GM23338 (cell line): ENCODE data around the gene BAX. TPM values are rescaled to one million over a fixed set of nuclear protein-coding genes. Genes with fewer than 3 reads are reported as not detected.

Experiments used
- ATAC-seq: fragments of 200-7000 bp; cut with Tn5 transposase; 3 replicates; pipeline ENCODE4 v1.9.1; 2020
- DNase-seq: peaks from one replicate; pipeline ENCODE4 v3.0.0-alpha.2; 2015; ENCODE audit warnings: low spot score
- H2AFZ ChIP-seq: fragments of 200-600 bp; sonication (generic); 2 replicates; pipeline ENCODE4 v1.8.0; 2016; ENCODE audit warnings: antibody characterized with exemption, mild to moderate bottlenecking, moderate library complexity
- H3F3A ChIP-seq: fragments of 200-600 bp; sonication (generic); replicated peaks from 2 replicates; pipeline ENCODE4 v1.8.0; 2017; ENCODE audit warnings: antibody characterized with exemption, mixed run types, low read depth
- H3K27ac ChIP-seq: fragments of 200-600 bp; sonication (generic); 2 replicates; pipeline ENCODE4 v1.6.1; 2016; ENCODE audit warnings: low read depth
- H3K27me3 ChIP-seq: fragments of 200-600 bp; sonication (generic); 2 replicates; pipeline ENCODE4 v1.8.0; 2016; ENCODE audit warnings: mild to moderate bottlenecking, mixed run types, moderate library complexity; ENCODE audit not compliant: insufficient read depth
- H3K36me3 ChIP-seq: fragments of 200-600 bp; sonication (generic); 2 replicates; pipeline ENCODE4 v1.8.0; 2016; ENCODE audit warnings: mild to moderate bottlenecking; ENCODE audit not compliant: insufficient read depth
- H3K4me1 ChIP-seq: fragments of 200-600 bp; sonication (generic); 2 replicates; pipeline ENCODE4 v1.8.0; 2016; ENCODE audit warnings: mild to moderate bottlenecking, moderate library complexity; ENCODE audit not compliant: insufficient read depth
- H3K4me2 ChIP-seq: fragments of 200-600 bp; sonication (generic); 2 replicates; pipeline ENCODE4 v1.7.1; 2017; ENCODE audit warnings: mixed run types
- H3K4me3 ChIP-seq: fragments of 200-600 bp; sonication (generic); 2 replicates; pipeline ENCODE4 v1.6.1; 2016; ENCODE audit warnings: mixed run types
- H3K79me2 ChIP-seq: fragments of 200-600 bp; sonication (generic); replicated peaks from 2 replicates; pipeline ENCODE4 v1.8.0; 2017; ENCODE audit warnings: mild to moderate bottlenecking; ENCODE audit not compliant: insufficient read depth
- H3K9me2 ChIP-seq: fragments of 200-600 bp; sonication (generic); 2 replicates; pipeline ENCODE4 v1.8.0; 2017; ENCODE audit not compliant: insufficient read depth
- H4K20me1 ChIP-seq: fragments of 200-600 bp; sonication (generic); replicated peaks from 2 replicates; pipeline ENCODE4 v1.8.0; 2017; ENCODE audit warnings: mild to moderate bottlenecking; ENCODE audit not compliant: insufficient read depth
- H3K27ac Mint-ChIP-seq: 2 replicates; pipeline ENCODE4 v1.8.0; 2020; ENCODE audit warnings: inconsistent platforms, mild to moderate bottlenecking, moderate library complexity, mixed read lengths
- H3K27me3 Mint-ChIP-seq: 3 replicates; pipeline ENCODE4 v1.8.0; 2022; ENCODE audit warnings: low read depth, mild to moderate bottlenecking, moderate library complexity, mixed read lengths, inconsistent platforms; ENCODE audit not compliant: insufficient read depth, poor library complexity
- H3K36me3 Mint-ChIP-seq: 3 replicates; pipeline ENCODE4 v1.8.0; 2021; ENCODE audit warnings: low read depth, mild to moderate bottlenecking, inconsistent platforms, moderate library complexity, mixed read lengths
- H3K4me1 Mint-ChIP-seq: 3 replicates; pipeline ENCODE4 v1.8.0; 2020; ENCODE audit warnings: mild to moderate bottlenecking, inconsistent platforms, mixed read lengths
- H3K4me3 Mint-ChIP-seq: 3 replicates; pipeline ENCODE4 v1.8.0; 2021; ENCODE audit warnings: moderate library complexity, mild to moderate bottlenecking, inconsistent platforms, mixed read lengths
- H3K9me3 Mint-ChIP-seq: 3 replicates; pipeline ENCODE4 v1.8.0; 2020; ENCODE audit warnings: moderate library complexity, mild to moderate bottlenecking, inconsistent platforms, mixed read lengths
- CREB1 ChIP-seq: fragments of 250-450 bp; sonication (Bioruptor Pico); IDR thresholded peaks from 2 replicates; pipeline ENCODE4 v1.5.0; 2020; ENCODE audit warnings: low read depth, mild to moderate bottlenecking, moderate library complexity
- EZH2 ChIP-seq: fragments of 200-600 bp; sonication (generic); IDR thresholded peaks from one replicate; pipeline ENCODE4 v1.8.0; 2017; ENCODE audit warnings: antibody characterized with exemption, mild to moderate bottlenecking, low read depth; ENCODE audit not compliant: unreplicated experiment
- EZH2phosphoT487 ChIP-seq: fragments of 200-600 bp; sonication (generic); IDR thresholded peaks from one replicate; pipeline ENCODE4 v1.8.1; 2018; ENCODE audit warnings: antibody characterized with exemption; ENCODE audit not compliant: unreplicated experiment
- JUNB ChIP-seq: IDR thresholded peaks from one replicate; pipeline ENCODE4 v1.6.1; 2016; ENCODE audit warnings: antibody characterized with exemption; ENCODE audit not compliant: unreplicated experiment
- NANOG ChIP-seq: IDR thresholded peaks from 2 replicates; pipeline ENCODE4 v1.6.1; 2016; ENCODE audit warnings: antibody characterized with exemption, borderline replicate concordance
- POLR2AphosphoS5 ChIP-seq: IDR thresholded peaks from 2 replicates; pipeline ENCODE4 v1.6.1; 2016; ENCODE audit warnings: antibody characterized with exemption, low read depth
- STAT1 ChIP-seq: IDR thresholded peaks from one replicate; pipeline ENCODE4 v1.6.1; 2016; ENCODE audit warnings: antibody characterized with exemption; ENCODE audit not compliant: unreplicated experiment
- ZNF114 ChIP-seq: fragments of 250-450 bp; sonication (Bioruptor Pico); IDR thresholded peaks from 2 replicates; pipeline ENCODE4 v1.5.0; 2020; ENCODE audit warnings: mild to moderate bottlenecking, moderate library complexity
- ZNF331 ChIP-seq: fragments of 250-450 bp; sonication (Bioruptor Pico); IDR thresholded peaks from 2 replicates; pipeline ENCODE4 v1.5.0; 2020; ENCODE audit warnings: low read depth, mild to moderate bottlenecking, moderate library complexity
- polyA plus RNA-seq: library from polyadenylated mRNA; unstranded; fragments of >200 nt; fragmentation: Nextera tagmentation; extraction: Ambion mirVana; gene quantifications from 2 replicates; pipeline ENCODE4 v1.2.1, GENCODE V29; 2016
- total RNA-seq: library from RNA; depleted of rRNA; stranded (reverse); fragments of >200 nt; shearing (Covaris generic); gene quantifications from 2 replicates; pipeline ENCODE4 v1.2.3, GENCODE V29; 2014
- TF ChIP-seq, protein P1 (sequence below): IDR thresholded peaks from 2 replicates; pipeline ENCODE4 v1.6.1; 2016; ENCODE audit warnings: antibody characterized with exemption
- TF ChIP-seq, protein P2 (sequence below), 2 experiments: fragments of 200-600 bp in 1 of 2; sonication (generic) in 1 of 2; conservative IDR thresholded peaks; 2 replicates each; pipeline versions ENCODE4 v1.5.1 to v1.6.1; 2016 to 2017; ENCODE audit warnings: antibody characterized with exemption in 2 of 2, low read depth in 2 of 2, mild to moderate bottlenecking in 2 of 2, moderate library complexity in 1 of 2

Gene BAX
- total and polyA plus RNA-seq, 2 experiments from 2014 or later, result 179 to 261 TPM

DNA sequence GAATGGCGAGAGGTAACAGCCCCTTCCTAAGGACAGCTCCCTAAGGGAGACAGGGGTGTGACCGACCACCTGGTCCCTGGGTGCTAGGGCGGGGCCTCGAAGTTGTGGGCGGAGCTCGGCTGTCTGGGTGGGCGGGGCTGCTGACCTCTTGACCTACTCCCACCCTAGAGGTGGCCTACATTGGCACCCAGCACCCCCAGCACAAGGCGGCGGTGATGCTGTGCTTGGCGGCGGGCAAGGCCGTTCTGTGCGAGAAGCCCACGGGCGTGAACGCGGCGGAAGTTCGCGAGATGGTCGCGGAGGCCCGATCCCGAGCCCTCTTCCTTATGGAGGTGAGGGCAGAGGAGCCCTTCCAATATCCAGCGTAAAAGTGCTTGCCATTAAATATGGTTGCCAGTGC lies 18.8 kb upstream of the BAX start (continued):
- TF ChIP-seq, protein P1, sequence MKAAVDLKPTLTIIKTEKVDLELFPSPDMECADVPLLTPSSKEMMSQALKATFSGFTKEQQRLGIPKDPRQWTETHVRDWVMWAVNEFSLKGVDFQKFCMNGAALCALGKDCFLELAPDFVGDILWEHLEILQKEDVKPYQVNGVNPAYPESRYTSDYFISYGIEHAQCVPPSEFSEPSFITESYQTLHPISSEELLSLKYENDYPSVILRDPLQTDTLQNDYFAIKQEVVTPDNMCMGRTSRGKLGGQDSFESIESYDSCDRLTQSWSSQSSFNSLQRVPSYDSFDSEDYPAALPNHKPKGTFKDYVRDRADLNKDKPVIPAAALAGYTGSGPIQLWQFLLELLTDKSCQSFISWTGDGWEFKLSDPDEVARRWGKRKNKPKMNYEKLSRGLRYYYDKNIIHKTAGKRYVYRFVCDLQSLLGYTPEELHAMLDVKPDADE, result no peak
- TF ChIP-seq EZH2phosphoT487 (no peak), JUNB (no peak), POLR2AphosphoS5 (no peak), CREB1 (CRISPR knock-in tag) (no peak), EZH2 (no peak), STAT1 (no peak), ZNF331 (CRISPR knock-in tag) (no peak)

DNA sequence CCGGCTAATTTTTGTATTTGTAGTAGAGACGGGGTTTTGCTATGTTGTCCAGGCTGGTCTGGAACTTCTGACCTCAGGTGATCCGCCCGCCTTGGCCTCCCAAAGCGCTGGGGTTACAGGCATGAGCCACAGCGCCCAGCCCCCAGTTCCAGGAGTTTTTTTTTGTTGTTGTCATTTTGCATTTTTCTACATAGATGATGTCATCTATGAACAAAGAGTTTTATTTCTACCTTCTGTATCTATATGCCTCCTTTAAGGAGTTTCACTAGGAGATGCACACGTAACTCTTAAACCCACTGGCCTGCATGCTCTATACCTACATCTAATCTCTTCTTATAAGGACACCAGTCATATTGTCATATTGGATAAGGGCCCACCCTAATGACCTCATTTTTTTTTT lies 16.4 kb upstream of the BAX start:
- Mint-ChIP-seq H3K36me3 (peaks cover 24% of the 10 kb centered on the region), H3K9me3 (peaks cover 2% of the 10 kb centered on the region; the same call in 1 of the 3 replicates), H3K27me3 (peaks cover 17% of the 10 kb centered on the region), H3K27ac (no peak overlapping the region), H3K4me1 (peaks cover 13% of the 10 kb centered on the region), H3K4me3 (no peak overlapping the region; the same call in 2 of the 3 replicates)
- Histone ChIP-seq H4K20me1 (no peaks in the 10 kb centered on the region), H3K36me3 (no peaks in the 10 kb centered on the region), H3K4me1 (peaks cover 10% of the 10 kb centered on the region), H3K4me2 (no peak overlapping the region), H3K9me2 (no peaks in the 10 kb centered on the region), H2AFZ (no peak overlapping the region), H3K27ac (no peak overlapping the region), H3K4me3 (no peak overlapping the region), H3F3A (peaks cover 8% of the 10 kb centered on the region; the same call in 1 of the 2 replicates), H3K27me3 (peaks cover 16% of the 10 kb centered on the region), H3K79me2 (no peaks in the 10 kb centered on the region)
- no peak for TF ChIP-seq STAT1
- TF ChIP-seq, protein P1, result no peak
- no peak for TF ChIP-seq JUNB
- TF ChIP-seq, protein P2, sequence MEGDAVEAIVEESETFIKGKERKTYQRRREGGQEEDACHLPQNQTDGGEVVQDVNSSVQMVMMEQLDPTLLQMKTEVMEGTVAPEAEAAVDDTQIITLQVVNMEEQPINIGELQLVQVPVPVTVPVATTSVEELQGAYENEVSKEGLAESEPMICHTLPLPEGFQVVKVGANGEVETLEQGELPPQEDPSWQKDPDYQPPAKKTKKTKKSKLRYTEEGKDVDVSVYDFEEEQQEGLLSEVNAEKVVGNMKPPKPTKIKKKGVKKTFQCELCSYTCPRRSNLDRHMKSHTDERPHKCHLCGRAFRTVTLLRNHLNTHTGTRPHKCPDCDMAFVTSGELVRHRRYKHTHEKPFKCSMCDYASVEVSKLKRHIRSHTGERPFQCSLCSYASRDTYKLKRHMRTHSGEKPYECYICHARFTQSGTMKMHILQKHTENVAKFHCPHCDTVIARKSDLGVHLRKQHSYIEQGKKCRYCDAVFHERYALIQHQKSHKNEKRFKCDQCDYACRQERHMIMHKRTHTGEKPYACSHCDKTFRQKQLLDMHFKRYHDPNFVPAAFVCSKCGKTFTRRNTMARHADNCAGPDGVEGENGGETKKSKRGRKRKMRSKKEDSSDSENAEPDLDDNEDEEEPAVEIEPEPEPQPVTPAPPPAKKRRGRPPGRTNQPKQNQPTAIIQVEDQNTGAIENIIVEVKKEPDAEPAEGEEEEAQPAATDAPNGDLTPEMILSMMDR (conservative IDR thresholded peaks at IDR 0.05; ENCODE audit: low read depth in 2 of 2), result no peak
- no peak for TF ChIP-seq ZNF331 (CRISPR knock-in tag)
- TF ChIP-seq NANOG, result no peak
- TF ChIP-seq EZH2, result no peak
- TF ChIP-seq ZNF114 (CRISPR knock-in tag), result no peak
- DNase-seq (no peak), ATAC-seq (no peak)
